ENCODE measurements around the gene GZMA. TPM values are rescaled to one million over a fixed set of nuclear protein-coding genes. Genes with fewer than 3 reads are reported as not detected.

Gene GZMA
- total RNA-seq, result not detected in 2 replicates

DNA sequence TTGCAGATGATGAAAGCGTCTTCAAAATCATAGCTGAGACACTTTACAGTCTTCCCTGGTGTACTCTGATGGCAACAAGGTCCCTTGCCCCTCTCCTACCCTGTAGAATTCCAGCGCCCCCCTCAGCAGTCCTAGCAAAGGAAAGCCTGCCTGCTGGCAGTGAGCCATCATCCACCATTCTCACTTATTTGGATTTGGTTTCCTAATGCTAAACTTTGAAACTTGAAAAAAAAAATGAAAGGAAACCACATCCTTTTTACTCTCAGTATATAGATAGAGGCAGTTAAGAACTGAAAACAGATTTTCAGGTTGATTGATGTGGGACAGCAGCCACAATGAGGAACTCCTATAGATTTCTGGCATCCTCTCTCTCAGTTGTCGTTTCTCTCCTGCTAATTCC is at the start of gene GZMA:
Gene GZMA, plus strand, starts transcription at position 299 of the 400 bp plus-strand sequence. Its CDS starts 37 bp downstream, at position 336.

Other genes starting within 250 kb of the GZMA start
- gene ESM1, start 117.1 kb upstream of the GZMA start, total RNA-seq, result 0.16 and 42.9 TPM in 2 replicates
- not detected in 2 replicates for gene GZMK, start 78.4 kb upstream of the GZMA start, total RNA-seq
- 114 and 119 TPM in 2 replicates for gene GPX8, start 57.5 kb downstream of the GZMA start, total RNA-seq
- under 0.01 TPM in 1 of 2 replicates, not detected in the other for gene CDC20B, start 70.5 kb downstream of the GZMA start, total RNA-seq
- not detected in 2 replicates for gene MCIDAS, start 124.7 kb downstream of the GZMA start, total RNA-seq
- gene CCNO, start 131.0 kb downstream of the GZMA start, total RNA-seq, result 0.65 TPM in 1 of 2 replicates, not detected in the other
- 23.0 and 27.0 TPM in 2 replicates for gene DHX29, start 205.0 kb downstream of the GZMA start, total RNA-seq
- 54.1 and 73.3 TPM in 2 replicates for gene MTREX, start 205.3 kb downstream of the GZMA start, total RNA-seq